Measurements from ENCODE around the gene RAB10.
"Not testable (repeated sequence)": the region's sequence is repeated elsewhere in the genome, so short reads cannot be mapped to it uniquely, and the experiment has no call there.

RAB10 gene

DNA sequence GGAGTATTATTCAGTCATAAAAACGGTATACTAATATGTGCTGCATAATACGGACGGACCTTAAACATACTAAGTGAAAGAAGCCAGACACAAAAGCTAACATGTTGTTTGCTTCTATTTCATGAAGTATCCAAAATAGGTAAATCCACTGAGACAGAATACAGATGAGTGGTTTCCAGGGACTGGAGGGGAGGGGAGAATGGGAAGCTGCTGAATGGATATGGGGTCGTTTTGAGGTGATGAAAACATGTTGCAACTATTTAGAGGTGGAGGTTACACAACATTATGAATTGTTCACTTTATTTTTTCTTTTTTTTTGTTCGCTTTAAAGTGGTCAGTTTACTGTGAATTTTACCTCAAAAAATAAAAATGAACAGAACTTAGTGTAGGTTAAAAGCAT, 52.9 kb downstream of the RAB10 start:
- DNase-seq (ENCODE audit: low spot score) (no peak), FAIRE-seq (no peak)

DNA sequence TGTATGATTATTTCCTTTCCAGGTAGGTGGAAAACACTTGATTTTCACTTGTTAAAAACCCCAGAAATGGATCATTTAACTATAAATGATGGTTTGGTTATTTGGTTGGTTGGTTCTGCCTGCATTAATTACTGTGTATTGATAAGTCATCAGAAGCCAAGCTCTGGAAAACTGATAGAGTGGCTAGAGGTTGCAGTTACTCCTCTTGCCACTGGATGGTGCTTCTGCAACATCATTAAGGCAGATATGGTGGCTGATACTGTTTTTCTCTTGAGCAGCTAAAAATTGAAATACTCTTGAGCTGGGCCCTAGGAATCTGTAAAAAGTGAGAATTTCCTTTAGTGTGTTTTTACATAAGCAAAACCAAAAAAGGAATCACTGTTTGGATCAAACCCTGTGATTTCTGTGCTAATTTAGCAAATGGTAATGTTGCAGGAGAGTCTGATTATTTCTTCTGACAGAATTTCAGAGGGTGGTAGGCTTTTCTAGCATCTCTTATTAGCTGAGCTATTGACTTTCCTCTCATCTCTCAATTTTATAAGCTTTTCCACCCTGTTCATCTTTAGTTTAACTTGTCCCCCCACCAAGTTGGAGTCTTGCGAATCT, 54.3 kb downstream of the RAB10 start:
- FAIRE-seq (no peak), DNase-seq (ENCODE audit: low spot score) (no peak)

DNA sequence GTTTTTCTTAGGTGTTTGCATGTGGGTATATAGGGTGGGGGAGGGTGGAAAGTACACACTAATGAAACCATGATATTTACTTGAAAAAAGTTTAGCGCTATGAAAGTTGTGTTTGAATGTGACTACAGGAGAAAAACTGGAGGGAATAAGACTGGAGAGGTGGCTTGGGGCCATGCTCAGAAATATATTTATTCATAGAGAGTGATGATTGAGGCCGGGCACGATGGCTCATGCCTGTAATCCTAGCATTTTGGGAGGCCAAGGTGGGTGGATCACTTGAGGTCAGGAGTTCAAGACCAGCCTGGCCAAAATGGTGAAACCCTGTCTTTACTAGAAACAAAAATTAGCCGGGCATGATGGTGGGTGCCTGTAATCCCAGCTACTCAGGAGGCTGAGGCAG, 55.0 kb downstream of the RAB10 start:
- not testable (repeated sequence) for DNase-seq (ENCODE audit: low spot score); FAIRE-seq

DNA sequence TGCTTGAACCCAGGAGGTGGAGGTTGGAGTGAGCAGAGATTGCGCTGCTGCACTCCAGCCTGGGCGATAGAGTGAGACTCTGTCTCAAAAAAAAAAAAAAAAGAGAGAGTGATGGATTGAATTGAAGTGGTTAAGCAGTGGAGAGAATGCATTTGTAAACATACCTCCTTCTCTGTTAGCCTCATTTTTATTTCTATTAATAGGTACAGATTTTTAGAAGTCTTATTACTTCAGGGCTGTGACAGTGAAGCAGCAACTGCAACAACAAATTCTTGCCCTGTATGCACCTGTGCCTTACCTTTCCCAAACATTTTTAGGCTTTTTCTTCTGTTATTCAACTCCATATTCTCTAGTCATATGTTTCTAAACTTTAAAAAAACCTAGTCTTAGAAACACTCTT, 55.5 kb downstream of the RAB10 start:
- no peak for FAIRE-seq
- DNase-seq (ENCODE audit: low spot score): no peak

DNA sequence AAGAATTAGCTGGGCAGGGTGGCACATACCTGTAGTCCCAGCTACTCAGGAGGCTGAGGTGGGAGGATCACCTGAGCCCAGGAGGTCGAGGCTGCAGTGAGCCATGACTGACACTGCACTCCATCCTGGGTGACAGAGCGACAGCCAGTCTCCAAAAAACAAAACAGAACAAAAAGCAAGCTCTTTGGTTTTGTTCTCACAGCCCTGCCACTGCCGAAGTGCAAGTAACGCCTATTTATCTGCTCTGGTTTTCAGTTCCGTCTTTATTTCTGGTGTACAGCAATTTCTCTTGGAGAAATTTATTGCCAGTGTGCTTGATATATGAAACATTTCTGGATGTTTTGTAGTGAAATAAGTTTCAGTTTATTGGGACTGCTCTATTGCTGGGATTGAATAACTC, 61.9 kb downstream of the RAB10 start:
- no peak for FAIRE-seq
- no peak for DNase-seq (ENCODE audit: low spot score)

DNA sequence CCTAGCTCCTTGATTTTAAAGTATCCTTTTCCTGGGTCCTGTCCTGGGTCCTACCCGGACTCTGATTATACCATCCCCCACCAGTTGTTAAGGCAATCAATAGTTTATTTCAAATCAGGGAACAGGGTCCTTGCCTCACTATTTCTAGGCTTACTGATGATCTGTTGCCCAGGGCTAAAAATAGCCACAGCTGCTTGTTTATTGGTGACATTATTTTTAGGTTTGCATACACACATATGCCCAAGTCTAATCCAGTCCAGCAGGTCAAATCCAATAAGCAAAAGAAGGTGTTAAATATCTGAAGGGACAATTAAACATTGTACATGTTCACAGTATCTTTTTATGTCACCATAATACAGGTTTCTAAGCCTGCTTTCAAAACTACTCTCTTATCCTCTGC, 66.0 kb downstream of the RAB10 start:
- FAIRE-seq (no peak), DNase-seq (ENCODE audit: low spot score) (no peak)

DNA sequence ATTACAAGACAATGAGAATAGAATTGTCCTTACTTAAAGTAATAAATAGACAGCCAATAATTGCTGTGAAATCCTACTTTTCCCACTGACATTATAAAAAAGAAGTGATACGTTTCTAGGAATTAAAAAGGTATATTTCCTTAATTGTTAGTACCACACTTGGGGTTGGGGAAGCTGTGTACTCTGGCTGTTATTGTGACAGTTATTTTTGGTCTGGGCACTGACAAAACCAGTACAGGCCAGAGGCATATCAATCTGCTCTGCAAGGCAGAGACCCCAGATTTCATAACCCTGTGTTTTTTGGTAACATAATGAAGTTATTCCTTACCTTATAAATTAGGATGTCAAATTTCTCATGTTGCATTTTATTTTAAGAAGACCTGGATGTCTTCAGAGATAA, 66.5 kb downstream of the RAB10 start:
- FAIRE-seq: no peak
- DNase-seq (ENCODE audit: low spot score): no peak

DNA sequence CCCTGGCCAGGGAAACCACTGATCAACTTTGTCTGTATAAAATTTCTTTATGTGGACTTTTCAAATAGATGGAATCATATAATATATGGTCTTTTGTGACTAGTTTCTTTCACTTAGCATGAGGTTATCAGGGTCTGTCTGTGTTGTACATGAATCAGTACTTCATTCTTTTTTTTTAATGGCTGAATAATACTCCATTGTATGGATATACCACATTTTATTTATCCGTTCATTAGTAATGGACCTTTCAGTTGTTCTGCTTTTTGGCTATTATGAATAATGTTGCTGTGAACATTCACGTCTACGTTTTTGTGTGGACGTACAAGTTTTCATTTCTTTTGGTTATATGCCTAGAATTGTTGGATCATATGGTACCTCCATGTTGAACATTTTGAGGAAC, 69.9 kb downstream of the RAB10 start:
- FAIRE-seq: no peak
- DNase-seq (ENCODE audit: low spot score): no peak

DNA sequence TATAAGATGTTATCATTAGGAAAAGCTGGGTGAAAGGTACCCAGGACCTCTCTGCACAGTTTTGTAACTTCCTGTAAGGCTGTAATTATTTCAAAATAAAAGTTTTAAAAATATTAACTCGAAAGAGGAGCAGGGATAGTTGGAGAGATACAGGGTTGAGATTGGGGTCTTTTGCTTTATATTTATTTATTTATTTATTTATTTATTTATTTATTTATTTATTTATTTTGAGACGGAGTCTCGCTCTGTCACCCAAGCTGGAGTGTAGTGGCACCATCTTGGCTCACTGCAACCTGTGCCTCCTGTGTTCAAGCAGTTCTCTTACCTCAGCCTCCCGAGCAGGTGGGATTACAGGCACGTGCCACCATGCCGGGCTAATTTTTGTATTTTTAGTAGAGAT, 74.8 kb downstream of the RAB10 start:
- FAIRE-seq; DNase-seq (ENCODE audit: low spot score): not testable (repeated sequence)

DNA sequence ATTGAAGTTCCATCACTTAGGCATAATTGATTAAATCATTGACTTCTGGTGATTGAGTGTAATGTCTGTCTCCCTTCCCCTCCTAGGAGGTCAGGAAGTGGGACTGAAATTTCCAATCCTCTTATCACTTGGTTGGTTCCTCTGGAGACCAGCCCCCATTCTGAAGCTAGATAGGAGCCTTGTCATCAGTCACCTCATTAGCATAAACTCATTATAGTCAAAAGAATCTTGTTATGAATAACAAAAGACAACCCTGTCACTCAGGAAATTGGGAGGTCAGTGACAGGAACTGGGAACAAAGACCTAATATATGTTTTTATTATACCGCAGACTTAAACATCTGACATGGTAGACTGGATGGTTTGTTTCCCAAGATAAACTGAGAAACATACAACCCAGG, 78.3 kb downstream of the RAB10 start:
- FAIRE-seq: no peak

DNA sequence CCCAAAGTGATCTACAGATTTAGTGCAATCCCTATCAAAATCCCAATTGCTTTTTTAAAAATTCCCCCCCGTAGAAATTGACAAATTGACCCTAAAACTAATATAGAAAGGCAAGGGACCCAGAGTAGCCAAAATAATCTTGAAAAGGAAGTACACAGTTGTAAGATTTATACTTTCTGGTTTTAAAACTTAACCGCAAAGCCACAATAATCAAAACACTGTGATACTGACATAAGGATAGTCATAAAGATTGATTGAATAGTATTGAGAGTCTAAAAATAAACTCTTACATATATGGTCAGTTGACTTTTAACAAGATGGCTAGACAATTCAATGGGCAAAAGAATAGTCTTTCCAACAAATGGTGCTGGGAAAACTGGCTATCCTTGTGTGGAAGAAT, 80.3 kb downstream of the RAB10 start:
- no peak for DNase-seq (ENCODE audit: low spot score)
- no peak for FAIRE-seq

More for the DNA sequence above, 78.3 kb downstream of the RAB10 start:
- DNase-seq (ENCODE audit: low spot score): no peak

DNA sequence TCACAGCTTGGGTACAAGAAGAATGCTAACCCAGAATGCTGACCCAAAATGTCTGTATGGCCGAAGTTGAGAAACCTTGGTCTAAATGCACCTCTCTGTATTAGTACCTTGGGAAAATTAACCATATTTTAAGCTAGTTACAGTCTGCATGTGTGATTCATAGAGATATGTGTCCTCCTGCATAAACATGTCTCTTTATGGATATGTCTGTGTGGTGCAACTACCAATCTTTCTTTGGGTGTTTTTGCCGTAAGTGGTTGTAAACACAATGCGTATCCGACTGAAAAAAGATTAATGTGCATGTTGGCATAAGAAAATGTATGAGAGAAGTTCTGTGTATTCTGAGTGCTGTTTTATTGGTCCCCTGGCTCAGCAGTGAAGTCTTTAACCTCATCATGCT, 84.8 kb downstream of the RAB10 start:
- no peak for FAIRE-seq
- DNase-seq (ENCODE audit: low spot score): no peak

DNA sequence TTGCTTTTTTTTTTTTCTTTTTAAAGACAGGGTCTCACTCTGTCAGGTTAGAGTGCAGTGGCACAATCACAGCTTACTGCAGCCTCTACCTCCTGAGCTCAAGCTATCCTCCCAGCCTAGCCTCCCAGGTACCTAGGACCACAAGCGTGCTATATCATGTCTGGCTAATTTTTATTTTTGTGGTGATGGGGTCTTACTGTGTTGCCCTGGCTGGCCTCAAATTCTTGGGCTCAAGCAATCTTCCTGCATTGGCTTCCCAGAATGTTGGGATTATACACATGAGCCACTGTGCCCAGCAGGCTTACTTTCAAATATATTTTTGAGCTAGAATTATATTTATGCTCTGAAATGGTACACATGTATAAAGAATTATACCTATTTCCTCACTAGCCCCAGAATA, 85.6 kb downstream of the RAB10 start:
- DNase-seq (ENCODE audit: low spot score) (no peak), FAIRE-seq (no peak)

DNA sequence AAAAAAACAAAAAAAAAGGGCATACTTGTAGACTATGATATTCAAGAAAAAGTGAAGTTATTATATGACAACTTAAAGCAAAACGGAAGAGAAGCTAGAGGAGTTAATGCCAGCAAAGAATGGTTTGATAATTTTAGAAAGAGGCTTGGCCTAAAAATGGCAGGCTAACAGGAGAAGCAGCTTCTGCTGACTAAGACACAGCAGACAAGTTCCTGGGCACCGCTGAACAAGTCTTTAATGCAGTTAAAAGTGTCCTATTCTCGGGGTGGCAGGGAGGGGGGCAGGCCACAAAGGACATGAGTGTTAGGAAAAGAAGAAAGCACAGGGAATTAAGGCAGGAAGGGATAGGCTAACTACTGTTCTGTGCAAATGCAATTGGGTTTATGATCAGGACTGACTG, 88.7 kb downstream of the RAB10 start:
- DNase-seq (ENCODE audit: low spot score) (no peak), FAIRE-seq (no peak)

DNA sequence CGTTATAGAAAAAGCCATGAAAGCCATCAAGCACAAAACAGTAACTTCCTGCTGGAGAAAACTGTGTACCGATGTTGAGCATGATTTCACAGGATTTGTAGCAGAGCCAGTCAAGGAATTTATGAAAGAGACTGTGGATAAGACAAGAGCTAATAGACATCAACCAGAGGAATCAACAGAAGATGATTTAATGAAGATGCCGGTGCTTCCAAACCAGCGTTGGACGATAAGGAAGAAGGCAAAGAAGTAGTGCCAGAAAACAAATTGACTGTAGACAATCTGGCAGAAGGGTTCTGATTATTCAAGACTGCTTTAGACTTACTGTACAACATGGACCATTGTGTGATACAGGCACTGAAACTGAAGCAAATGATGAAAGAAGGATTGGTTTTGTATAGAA, 89.5 kb downstream of the RAB10 start:
- no peak for DNase-seq (ENCODE audit: low spot score)
- FAIRE-seq: no peak

DNA sequence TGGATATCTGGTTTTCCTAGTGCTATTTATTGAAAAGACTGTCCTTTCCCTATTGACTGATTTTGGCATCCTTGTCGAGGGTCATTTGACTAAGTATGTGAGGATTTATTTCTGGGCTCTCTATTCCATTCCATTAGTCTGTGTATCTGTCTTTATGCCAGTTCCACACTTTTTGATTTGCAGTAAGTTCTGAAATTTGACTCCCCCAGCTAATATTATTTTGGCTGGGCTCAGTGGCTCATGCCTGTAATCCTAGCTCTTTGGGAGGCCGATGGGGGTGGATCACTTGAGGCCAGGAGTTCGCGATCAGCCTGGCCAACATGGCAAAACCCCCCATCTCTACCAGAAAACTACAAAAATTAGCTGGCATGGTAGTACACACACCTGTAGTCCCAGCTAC, 92.2 kb downstream of the RAB10 start:
- DNase-seq (ENCODE audit: low spot score) (no peak), FAIRE-seq (no peak)

DNA sequence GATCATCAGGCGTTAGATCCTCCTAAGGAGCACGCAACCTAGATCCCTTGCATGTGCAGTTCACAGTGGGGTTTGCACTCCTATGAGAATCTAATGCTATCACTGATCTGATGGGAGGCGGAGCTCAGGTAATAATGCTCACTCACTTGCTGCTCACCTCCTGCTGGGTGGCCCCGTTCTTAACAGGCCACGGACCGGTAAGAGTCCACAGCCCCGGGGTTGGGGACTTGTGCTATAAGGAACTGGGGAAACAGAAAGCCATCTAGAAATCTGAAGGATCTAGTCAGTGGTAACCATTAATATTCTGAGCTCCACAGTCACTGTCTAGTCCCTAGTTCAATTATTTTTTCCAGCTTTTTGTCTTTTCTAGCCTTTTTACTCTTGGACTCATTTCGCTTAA, 94.3 kb downstream of the RAB10 start:
- FAIRE-seq (no peak), DNase-seq (ENCODE audit: low spot score) (no peak)

DNA sequence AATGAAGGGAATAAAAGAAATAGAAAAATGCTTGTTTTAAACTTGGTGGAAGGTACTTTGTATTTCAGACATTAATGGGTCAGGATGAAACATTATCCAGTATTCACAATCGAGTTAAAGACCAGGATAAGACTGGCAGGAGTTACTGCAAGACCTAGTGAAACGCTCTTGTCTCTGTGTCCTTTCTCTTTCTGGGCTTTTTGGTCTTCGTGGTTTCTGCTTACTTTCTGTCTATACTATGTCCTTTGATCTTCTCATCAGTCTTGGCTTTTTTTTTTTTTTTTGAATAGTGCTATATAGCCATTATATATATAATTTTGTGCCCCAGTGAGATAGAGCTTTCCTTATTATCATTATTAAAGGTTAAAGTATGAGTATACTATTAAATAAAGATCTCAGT, 96.9 kb downstream of the RAB10 start:
- DNase-seq (ENCODE audit: low spot score): no peak
- no peak for FAIRE-seq

DNA sequence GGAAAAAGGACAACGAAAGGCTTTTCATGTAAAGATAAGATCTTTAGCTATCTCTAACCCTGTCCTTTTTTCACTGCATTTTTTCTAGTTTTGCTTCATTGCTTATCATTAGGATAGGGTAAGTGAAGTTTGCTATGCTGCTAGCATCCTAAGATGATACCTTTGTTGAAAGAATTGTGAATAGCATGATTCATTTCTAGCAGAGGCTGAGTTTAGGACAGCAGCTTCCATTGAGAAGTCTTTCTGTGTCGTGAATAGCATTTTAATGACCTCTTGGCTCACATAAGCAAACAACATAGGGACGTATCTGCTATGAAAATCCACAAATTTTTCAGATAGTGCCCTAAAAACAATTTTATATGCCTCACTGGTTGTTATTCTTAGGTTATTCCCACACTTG, 102.6 kb downstream of the RAB10 start:
- FAIRE-seq (no peak), DNase-seq (ENCODE audit: low spot score) (no peak)

DNA sequence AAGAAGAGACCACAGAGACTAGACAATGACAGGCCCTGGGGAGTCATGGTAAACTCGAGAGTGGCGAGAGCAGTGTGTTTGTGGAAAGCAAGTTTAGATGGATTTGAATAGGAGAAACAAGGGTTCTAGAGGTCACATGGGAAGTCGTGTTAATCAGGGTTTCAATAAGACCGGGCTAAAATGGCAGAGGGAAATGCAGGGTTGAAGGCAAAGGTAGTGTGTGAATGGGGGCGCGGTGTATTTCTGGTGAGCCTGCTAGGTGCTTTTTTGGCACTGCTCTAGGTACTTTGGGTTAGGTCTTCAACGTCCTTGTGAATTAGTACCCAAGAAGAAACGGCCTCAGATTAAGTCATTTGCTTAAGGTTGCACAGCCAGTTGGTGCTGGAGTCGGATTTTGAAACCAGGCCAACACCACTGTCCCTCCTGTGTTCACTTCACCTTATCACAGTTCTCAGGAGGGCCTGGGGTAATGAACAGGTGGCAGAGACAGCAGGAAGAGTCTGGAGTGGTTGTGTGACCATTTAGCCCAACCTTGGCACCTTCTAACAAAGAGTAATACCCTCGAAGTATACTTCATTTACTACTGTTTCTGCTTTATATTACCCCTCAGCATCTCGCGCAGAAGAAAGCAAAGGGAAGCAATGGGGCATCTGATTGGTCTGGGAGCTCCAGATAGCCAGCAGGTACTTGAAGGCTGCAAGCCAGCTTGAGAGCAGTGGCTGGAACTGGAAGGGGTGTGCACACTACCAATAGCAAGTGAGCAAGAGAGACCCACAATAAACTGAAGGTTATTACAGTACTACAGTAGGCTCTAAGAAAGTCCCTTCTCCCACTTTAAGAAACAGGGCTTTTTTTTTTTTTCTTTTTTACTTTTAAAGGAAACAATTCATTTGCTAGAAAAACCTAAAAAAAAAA, 105.6 kb downstream of the RAB10 start:
- FAIRE-seq (no peak), DNase-seq (ENCODE audit: low spot score) (no peak)

DNA sequence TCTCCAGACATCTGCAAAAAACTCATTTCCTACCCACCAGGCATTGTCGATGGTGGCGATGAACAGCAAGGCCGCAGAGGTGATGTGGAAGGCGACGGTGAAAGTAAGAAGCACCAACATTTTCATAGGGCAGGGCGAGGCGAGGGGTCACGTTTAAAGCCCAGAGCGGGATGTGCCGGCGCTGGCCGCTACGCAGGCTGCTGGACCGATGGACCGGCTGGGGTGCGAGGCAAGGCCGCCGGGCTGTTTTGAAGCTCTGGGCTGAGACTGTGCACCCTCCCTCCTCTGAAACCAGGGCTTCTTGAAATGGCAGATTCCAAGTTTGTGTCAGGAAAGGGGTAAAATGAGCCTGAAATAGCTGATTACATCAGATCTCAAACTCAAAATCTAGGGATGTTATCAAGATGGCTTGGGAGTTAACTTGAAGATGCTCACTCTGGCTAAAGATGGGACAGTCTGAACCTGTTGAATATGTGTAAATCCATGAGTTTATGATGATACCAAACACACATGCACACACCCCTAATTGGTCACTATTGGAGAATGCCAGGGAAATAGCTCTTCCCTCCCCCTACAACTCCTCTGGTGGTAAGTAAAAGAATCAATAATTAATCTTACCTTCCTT, 107.4 kb downstream of the RAB10 start:
- FAIRE-seq (no peak), DNase-seq (ENCODE audit: low spot score) (no peak)

DNA sequence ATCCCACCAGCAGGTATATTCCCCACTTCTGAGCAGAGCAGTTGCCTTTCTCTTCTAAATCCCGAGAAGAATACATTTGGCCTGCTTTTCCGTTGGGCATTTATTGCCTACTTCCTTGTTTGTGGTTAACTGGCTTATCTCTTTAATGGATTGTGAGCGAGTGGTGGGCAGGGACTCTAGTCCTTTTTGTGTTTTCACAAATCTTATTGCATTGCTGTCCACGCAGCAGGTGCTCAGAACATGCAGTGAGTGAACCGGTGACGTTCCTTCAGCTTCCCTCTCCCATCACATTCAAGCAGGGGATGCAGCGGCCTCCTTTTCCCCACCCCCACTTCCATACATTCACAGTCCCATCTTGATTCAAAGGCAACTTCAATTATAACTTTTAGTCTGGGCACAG, 110.1 kb downstream of the RAB10 start:
- no peak for FAIRE-seq
- DNase-seq (ENCODE audit: low spot score): no peak
